ENCODE results near the gene SMC4. TPM values are rescaled to one million over a fixed set of nuclear protein-coding genes. Genes with fewer than 3 reads are reported as not detected.

The SMC4 gene
- total RNA-seq, 2 experiments from 2014 or later = 149 to 154 TPM

GRCh38 chr3:160394009-160394392 is 5.4 kb upstream of the SMC4 start:
- ChIA-PET CTCF (interaction anchor here (0.9 to 1.5 kb wide), 3 partner anchors 14 to 56 kb away, joined by 3 read pairs; partner anchors contain the start of gene TRIM59), POLR2A (no interaction called here)
- no peak for DNase-seq

GRCh38 chr3:160395297-160395696 is 4.2 kb upstream of the SMC4 start:
- H3K36me3 Mint-ChIP-seq (ENCODE audit: low read depth) = peaks cover 9% of the 10 kb centered on the region
- ATAC-seq (no peak), DNase-seq (no peak)
- no peak overlapping the region for H3K27ac Mint-ChIP-seq
- ChIA-PET POLR2A (interaction anchor here (1.2 to 2.5 kb wide), 2 partner anchors 16 kb away, joined by 3 to 6 read pairs; no protein-coding TSS in a partner anchor), CTCF (interaction anchor here (1.0 kb wide), 1 partner anchor 9 kb away, joined by 3 read pairs; no protein-coding TSS in a partner anchor)
- H3K9me3 Mint-ChIP-seq = no peaks in the 10 kb centered on the region
- TF ChIP-seq CTCF (IDR thresholded peaks at IDR 0.05) = no peak
- H3K27me3 Mint-ChIP-seq = peaks cover 1% of the 10 kb centered on the region
- peaks cover 8% of the 10 kb centered on the region for H3K4me1 Mint-ChIP-seq (ENCODE audit: low read depth)
- intact Hi-C loops (cut with micrococcal nuclease) = no loop called here
- no peak overlapping the region for H3K4me3 Mint-ChIP-seq

More at GRCh38 chr3:160394009-160394392, 5.4 kb upstream of the SMC4 start:
- peaks cover 3% of the 10 kb centered on the region for H3K36me3 Mint-ChIP-seq (ENCODE audit: low read depth)
- no peak overlapping the region for H3K4me3 Mint-ChIP-seq
- intact Hi-C loops (cut with micrococcal nuclease) = no loop called here
- H3K9me3 Mint-ChIP-seq = no peaks in the 10 kb centered on the region
- H3K27me3 Mint-ChIP-seq = no peaks in the 10 kb centered on the region
- ATAC-seq = no peak
- peaks cover 8% of the 10 kb centered on the region for H3K4me1 Mint-ChIP-seq (ENCODE audit: low read depth)
- no peak for TF ChIP-seq CTCF (IDR thresholded peaks at IDR 0.05)
- H3K27ac Mint-ChIP-seq = no peak overlapping the region

GRCh38 chr3:160398820-160399124 is 678 bp upstream of the SMC4 start:
- H3K27me3 Mint-ChIP-seq = peaks cover 6% of the 10 kb centered on the region
- intact Hi-C loops (cut with micrococcal nuclease) = no loop called here
- ChIA-PET POLR2A (interaction anchor here (0.9 to 2.2 kb wide), 3 partner anchors 9 to 51 kb away, joined by 3 to 28 read pairs (median 6); partner anchors contain the start of gene TRIM59), CTCF (interaction anchor here (1.8 kb wide), 1 partner anchor 15 kb away, joined by 6 read pairs; no protein-coding TSS in a partner anchor)
- peak overlapping the region; percentile 99 for H3K27ac Mint-ChIP-seq
- ATAC-seq (no peak), DNase-seq (no peak)
- H3K36me3 Mint-ChIP-seq (ENCODE audit: low read depth) = peaks cover 36% of the 10 kb centered on the region
- no peak for TF ChIP-seq CTCF (IDR thresholded peaks at IDR 0.05)
- H3K4me1 Mint-ChIP-seq (ENCODE audit: low read depth) = peaks cover 17% of the 10 kb centered on the region
- H3K9me3 Mint-ChIP-seq = no peaks in the 10 kb centered on the region
- peak overlapping the region; percentile 95 for H3K4me3 Mint-ChIP-seq

- DNase-seq (peak; percentile 50), ATAC-seq (peak; percentile 4)
- H3K9me3 Mint-ChIP-seq = no peaks in the 10 kb centered on the region
- peaks cover 44% of the 10 kb centered on the region for H3K36me3 Mint-ChIP-seq (ENCODE audit: low read depth)
- POLR2A ChIA-PET = interaction anchor here (0.9 to 2.2 kb wide), 16 partner anchors 8 to 411 kb away, joined by 3 to 28 read pairs (median 4); partner anchors contain the start of gene TRIM59
- CTCF ChIA-PET = interaction anchor here (1.8 kb wide), 1 partner anchor 13 kb away, joined by 6 read pairs; no protein-coding TSS in a partner anchor
- H3K27ac Mint-ChIP-seq = peak overlapping the region; percentile 99
- intact Hi-C loops (cut with micrococcal nuclease) = loop anchor here (5.0 kb wide), 1 partner anchor 42 kb away; no protein-coding TSS in a partner anchor
- no peak for TF ChIP-seq CTCF (IDR thresholded peaks at IDR 0.05)
- H3K27me3 Mint-ChIP-seq = peaks cover 6% of the 10 kb centered on the region
- H3K4me1 Mint-ChIP-seq (ENCODE audit: low read depth) = peaks cover 25% of the 10 kb centered on the region
- peak overlapping the region; percentile 95 for H3K4me3 Mint-ChIP-seq
Observed at GRCh38 chr3:160400030-160400701, 716 bp downstream of the SMC4 start.

- ATAC-seq (no peak), DNase-seq (peak; percentile 14)
- peak overlapping the region; percentile 99 for H3K27ac Mint-ChIP-seq
- POLR2A ChIA-PET = interaction anchor here (1.0 to 2.2 kb wide), 11 partner anchors 8 to 49 kb away, joined by 3 to 28 read pairs (median 6); partner anchors contain the start of gene TRIM59
- H3K4me1 Mint-ChIP-seq (ENCODE audit: low read depth) = peaks cover 25% of the 10 kb centered on the region
- H3K27me3 Mint-ChIP-seq = peaks cover 6% of the 10 kb centered on the region
- H3K9me3 Mint-ChIP-seq = no peaks in the 10 kb centered on the region
- CTCF ChIA-PET = interaction anchor here (1.6 kb wide), 1 partner anchor 12 kb away, joined by 11 read pairs; no protein-coding TSS in a partner anchor
- no peak for TF ChIP-seq CTCF (IDR thresholded peaks at IDR 0.05)
- intact Hi-C loops (cut with micrococcal nuclease) = loop anchor here (5.0 kb wide), 1 partner anchor 42 kb away; no protein-coding TSS in a partner anchor
- H3K4me3 Mint-ChIP-seq = peak overlapping the region; percentile 95
- peaks cover 47% of the 10 kb centered on the region for H3K36me3 Mint-ChIP-seq (ENCODE audit: low read depth)
Observed at GRCh38 chr3:160400702-160401150, 1.3 kb downstream of the SMC4 start.
